Naive B cell (primary cell): Measurements from ENCODE around the gene WSCD2. TPM values are rescaled to one million over a fixed set of nuclear protein-coding genes. Genes with fewer than 3 reads are reported as not detected.
A peak's percentile ranks its signal among the peaks of the same experiment; 100 is the strongest.

Experiments
- ATAC-seq, 2 donors: fragments of 150-1000 bp; cut with Tn5 transposase; 2 replicates each; pipeline ENCODE4 v1.10.0; 2021; ENCODE audit warnings: low read depth in 2 of 2, mild to moderate bottlenecking in 2 of 2, moderate library complexity in 2 of 2
- DNase-seq: peaks from one replicate; pipeline ENCODE4 v3.0.0; 2022
- H3K27ac Mint-ChIP-seq, 6 donors: one replicate each; pipeline ENCODE4 v1.8.0; 2020 to 2022; ENCODE audit warnings: mild to moderate bottlenecking in 6 of 6, mixed read lengths in 6 of 6, moderate library complexity in 5 of 6, inconsistent platforms in 2 of 6
- H3K27me3 Mint-ChIP-seq, 3 donors: one replicate each; pipeline ENCODE4 v1.8.0; 2021 to 2022; ENCODE audit warnings: mixed read lengths in 3 of 3, mild to moderate bottlenecking in 1 of 3
- H3K36me3 Mint-ChIP-seq, 2 donors: one replicate each; pipeline ENCODE4 v1.8.0; 2020 to 2022; ENCODE audit warnings: mixed read lengths in 2 of 2, inconsistent platforms in 1 of 2, mild to moderate bottlenecking in 1 of 2
- H3K4me1 Mint-ChIP-seq, 3 donors: one replicate each; pipeline ENCODE4 v1.8.0; 2020 to 2022; ENCODE audit warnings: mixed read lengths in 3 of 3, inconsistent platforms in 1 of 3, mild to moderate bottlenecking in 1 of 3, moderate library complexity in 1 of 3
- H3K4me3 Mint-ChIP-seq, 8 donors: one replicate each; pipeline ENCODE4 v1.8.0; 2020 to 2022; ENCODE audit warnings: mild to moderate bottlenecking in 8 of 8, mixed read lengths in 8 of 8, moderate library complexity in 8 of 8, inconsistent platforms in 2 of 8
- H3K9me3 Mint-ChIP-seq, 7 donors: one replicate each; pipeline ENCODE4 v1.8.0; 2020 to 2022; ENCODE audit warnings: mixed read lengths in 7 of 7, mild to moderate bottlenecking in 5 of 7, inconsistent platforms in 2 of 7, moderate library complexity in 1 of 7
- polyA plus RNA-seq, 6 donors: library from polyadenylated mRNA; unstranded; fragments of 300-500 nt; fragmentation: Illumina TruSeq; gene quantifications; one replicate each; pipeline ENCODE4 v1.2.3, GENCODE V29; 2021; ENCODE audit warnings: low read depth in 6 of 6

WSCD2 gene
- polyA plus RNA-seq, 6 donors from 2014 or later: 0.13 to 0.53 TPM; not detected in 4

- H3K27me3 Mint-ChIP-seq: peaks cover 13 to 36% (median 35%) of the 10 kb centered on the region in 3 donors
- no peak overlapping the region for H3K4me3 Mint-ChIP-seq
- no peaks in the 10 kb centered on the region for H3K36me3 Mint-ChIP-seq
- peaks cover 0 to 2% (median 0%) of the 10 kb centered on the region in 7 donors for H3K9me3 Mint-ChIP-seq
- ATAC-seq (no peak), DNase-seq (no peak)
- peaks cover 0 to 2% (median 0%) of the 10 kb centered on the region in 3 donors for H3K4me1 Mint-ChIP-seq
- peak overlapping the region in 1 of 6 donors; percentile 52 for H3K27ac Mint-ChIP-seq
These were observed 158.1 kb downstream of the WSCD2 start for GRCh38 chr12:108287227-108287626.

- Mint-ChIP-seq H3K4me1 (no peaks in the 10 kb centered on the region), H3K36me3 (no peaks in the 10 kb centered on the region), H3K9me3 (peaks cover 0 to 2% (median 0%) of the 10 kb centered on the region in 7 donors), H3K27me3 (peaks cover 8 to 31% (median 26%) of the 10 kb centered on the region in 3 donors), H3K27ac (no peak overlapping the region), H3K4me3 (no peak overlapping the region)
- DNase-seq (no peak), ATAC-seq (no peak)
These were observed 160.5 kb downstream of the WSCD2 start for GRCh38 chr12:108289350-108290161.

DNA sequence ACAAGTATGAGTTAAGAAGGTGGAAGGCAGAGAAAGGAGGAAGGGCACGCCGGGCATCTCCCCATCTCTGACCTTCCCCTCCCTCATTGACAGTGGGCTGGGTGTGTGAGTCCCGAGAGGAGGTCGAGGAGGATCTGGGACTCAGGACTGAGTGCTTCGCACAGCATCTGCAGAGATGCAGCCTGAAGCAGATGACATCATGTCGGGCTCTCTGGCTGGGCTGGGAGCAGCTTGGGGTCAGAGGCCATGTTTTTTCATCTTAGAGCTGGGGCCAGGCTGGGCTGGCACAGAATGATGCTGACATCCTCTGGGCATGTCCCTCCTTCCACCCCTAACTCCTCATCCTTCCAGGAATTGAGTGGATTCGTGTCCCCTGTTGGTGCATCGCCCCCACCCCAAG lies 166.6 kb downstream of the WSCD2 start:
- DNase-seq (no peak), ATAC-seq (no peak)
- H3K9me3 Mint-ChIP-seq: peaks cover 0 to 5% (median 0%) of the 10 kb centered on the region in 7 donors
- no peak overlapping the region for H3K27ac Mint-ChIP-seq
- peaks cover 8 to 15% (median 13%) of the 10 kb centered on the region in 3 donors for H3K27me3 Mint-ChIP-seq
- no peaks in the 10 kb centered on the region for H3K36me3 Mint-ChIP-seq
- peak overlapping the region in 1 of 8 donors; percentile 18 for H3K4me3 Mint-ChIP-seq
- H3K4me1 Mint-ChIP-seq: no peaks in the 10 kb centered on the region

DNA sequence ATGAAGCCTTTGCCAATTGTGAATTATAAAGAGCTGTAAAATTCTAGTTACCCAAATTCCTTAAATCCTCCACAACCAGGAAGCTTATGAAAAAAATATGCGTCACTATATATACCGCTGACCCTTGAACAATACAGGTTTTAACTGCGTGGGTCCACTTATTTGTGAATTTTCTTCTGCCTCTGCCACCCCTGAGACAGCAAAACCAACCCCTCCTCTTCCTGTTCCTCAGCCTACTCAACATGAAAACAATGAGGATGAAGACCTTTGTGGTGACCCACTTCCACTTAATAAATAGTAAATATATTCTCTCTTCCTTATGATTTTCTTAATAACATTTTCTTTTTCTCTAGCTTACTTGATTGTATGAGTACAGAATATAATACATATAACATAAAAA lies 167.9 kb downstream of the WSCD2 start:
- DNase-seq (no peak), ATAC-seq (no peak)
- no peak overlapping the region for H3K27ac Mint-ChIP-seq
- peaks cover 0 to 5% (median 3%) of the 10 kb centered on the region in 7 donors for H3K9me3 Mint-ChIP-seq
- H3K4me3 Mint-ChIP-seq: no peak overlapping the region
- no peaks in the 10 kb centered on the region for H3K36me3 Mint-ChIP-seq
- no peaks in the 10 kb centered on the region for H3K4me1 Mint-ChIP-seq
- peaks cover 0 to 9% (median 8%) of the 10 kb centered on the region in 3 donors for H3K27me3 Mint-ChIP-seq

DNA sequence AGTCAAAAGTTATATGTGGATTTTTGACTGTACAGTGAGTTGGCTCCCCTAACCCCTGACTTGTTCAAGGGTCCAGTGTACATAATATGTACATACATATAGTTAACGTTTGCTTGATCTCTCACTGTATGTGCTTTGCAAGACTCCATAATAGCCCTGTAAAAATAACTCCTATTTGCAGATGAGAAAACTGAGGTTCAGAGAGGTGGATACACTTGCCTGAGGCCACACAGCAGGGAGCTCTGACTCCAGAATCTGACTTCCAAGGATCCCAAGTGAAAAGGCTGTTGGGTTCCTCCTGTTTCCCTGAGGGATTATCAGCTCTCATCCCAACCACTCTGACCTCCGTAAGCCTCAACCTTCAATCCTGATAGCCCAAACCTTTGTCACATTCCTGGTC lies 168.3 kb downstream of the WSCD2 start:
- peaks cover 0 to 8% (median 6%) of the 10 kb centered on the region in 3 donors for H3K27me3 Mint-ChIP-seq
- peaks cover 0 to 5% (median 3%) of the 10 kb centered on the region in 7 donors for H3K9me3 Mint-ChIP-seq
- H3K4me3 Mint-ChIP-seq: no peak overlapping the region
- H3K27ac Mint-ChIP-seq: no peak overlapping the region
- no peak for ATAC-seq
- H3K36me3 Mint-ChIP-seq: no peaks in the 10 kb centered on the region
- H3K4me1 Mint-ChIP-seq: no peaks in the 10 kb centered on the region
- DNase-seq: no peak

GRCh38 chr12:108297895-108298760 lies 169.0 kb downstream of the WSCD2 start:
- H3K36me3 Mint-ChIP-seq: no peaks in the 10 kb centered on the region
- peaks cover 0 to 8% (median 6%) of the 10 kb centered on the region in 3 donors for H3K27me3 Mint-ChIP-seq
- no peak for ATAC-seq
- no peaks in the 10 kb centered on the region for H3K4me1 Mint-ChIP-seq
- H3K9me3 Mint-ChIP-seq: peaks cover 0 to 5% (median 3%) of the 10 kb centered on the region in 7 donors
- DNase-seq: no peak
- H3K27ac Mint-ChIP-seq: peak overlapping the region in 1 of 6 donors; percentile 34
- no peak overlapping the region for H3K4me3 Mint-ChIP-seq

- Mint-ChIP-seq H3K27ac (no peak overlapping the region), H3K4me1 (no peaks in the 10 kb centered on the region)
These were observed 169.7 kb downstream of the WSCD2 start for GRCh38 chr12:108298761-108299275.

DNA sequence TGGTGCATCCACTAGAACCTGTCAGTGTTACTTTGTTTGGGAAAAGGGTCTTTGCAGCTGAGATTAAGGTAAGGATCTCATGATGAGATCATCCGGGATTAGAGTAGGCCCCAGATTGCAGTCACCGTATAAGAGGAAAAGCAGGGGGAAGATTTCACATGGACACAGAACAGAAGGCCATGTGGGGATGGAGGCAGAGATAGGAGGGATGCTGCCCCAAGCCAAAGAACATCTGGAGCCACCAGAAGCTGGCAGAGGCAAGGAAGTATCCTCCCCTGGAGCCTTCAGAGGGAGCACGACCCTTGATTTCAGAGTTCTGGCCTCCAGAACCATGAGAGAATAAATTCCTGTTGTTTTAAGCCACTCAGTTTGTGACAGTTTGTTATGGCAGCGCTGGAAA lies 170.4 kb downstream of the WSCD2 start:
- H3K4me1 Mint-ChIP-seq: no peaks in the 10 kb centered on the region
- H3K4me3 Mint-ChIP-seq: no peak overlapping the region
- H3K9me3 Mint-ChIP-seq: peaks cover 0 to 5% (median 3%) of the 10 kb centered on the region in 7 donors
- no peaks in the 10 kb centered on the region for H3K36me3 Mint-ChIP-seq
- no peak for ATAC-seq
- DNase-seq: no peak
- H3K27ac Mint-ChIP-seq: no peak overlapping the region
- H3K27me3 Mint-ChIP-seq: peaks cover 4 to 14% (median 11%) of the 10 kb centered on the region in 3 donors

More at GRCh38 chr12:108298761-108299275, 169.7 kb downstream of the WSCD2 start:
- Mint-ChIP-seq H3K9me3 (peaks cover 0 to 5% (median 3%) of the 10 kb centered on the region in 7 donors), H3K36me3 (no peaks in the 10 kb centered on the region), H3K27me3 (peaks cover 0 to 8% (median 6%) of the 10 kb centered on the region in 3 donors), H3K4me3 (no peak overlapping the region)
- DNase-seq (no peak), ATAC-seq (no peak)

Other genes with a start within 250 kb of the WSCD2 start
- gene CMKLR1, start 210.0 kb downstream of the WSCD2 start, polyA plus RNA-seq: under 1 TPM in 1 of 6 donors, not detected in 5; 0.09 TPM